AG09309 (cell line): ENCODE data around the gene SNX30.

ENCODE experiments used
- DNase-seq: peaks from one replicate; pipeline ENCODE4 v3.0.0-alpha.2; 2010; ENCODE audit warnings: low read depth
- H3K4me3 ChIP-seq: 2 replicates; pipeline ENCODE4 v1.5.1; 2011; ENCODE audit warnings: mild to moderate bottlenecking, low read depth, low read length, moderate library complexity; ENCODE audit not compliant: control insufficient read depth
- TF ChIP-seq, protein P1 (sequence below): IDR thresholded peaks from 2 replicates; pipeline ENCODE4 v1.5.1; 2011; ENCODE audit warnings: mild to moderate bottlenecking, low read depth, low read length, inconsistent platforms; ENCODE audit not compliant: insufficient read depth, control insufficient read depth; ENCODE audit errors: missing control alignments

SNX30 gene

DNA sequence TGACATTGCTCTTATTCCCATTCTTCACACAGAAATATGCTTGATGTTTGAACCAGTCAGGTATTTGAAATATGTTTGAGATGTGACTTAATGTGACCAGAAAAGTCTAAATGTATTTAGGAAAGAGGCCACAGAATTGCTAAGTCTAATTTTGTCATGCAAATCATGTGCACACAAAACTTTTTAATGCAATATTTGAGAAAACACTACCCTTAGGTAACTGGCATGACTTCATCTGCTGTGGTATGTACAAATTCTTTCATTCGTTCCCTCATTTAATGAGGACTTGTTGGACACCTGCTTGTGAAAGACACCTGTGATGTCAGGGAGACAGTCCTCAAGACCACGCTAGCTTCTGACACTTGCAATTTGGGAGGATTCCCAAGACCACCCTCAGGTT, 161.2 kb downstream of the SNX30 start:
- no peak overlapping the region for H3K4me3 ChIP-seq
- TF ChIP-seq, protein P1, sequence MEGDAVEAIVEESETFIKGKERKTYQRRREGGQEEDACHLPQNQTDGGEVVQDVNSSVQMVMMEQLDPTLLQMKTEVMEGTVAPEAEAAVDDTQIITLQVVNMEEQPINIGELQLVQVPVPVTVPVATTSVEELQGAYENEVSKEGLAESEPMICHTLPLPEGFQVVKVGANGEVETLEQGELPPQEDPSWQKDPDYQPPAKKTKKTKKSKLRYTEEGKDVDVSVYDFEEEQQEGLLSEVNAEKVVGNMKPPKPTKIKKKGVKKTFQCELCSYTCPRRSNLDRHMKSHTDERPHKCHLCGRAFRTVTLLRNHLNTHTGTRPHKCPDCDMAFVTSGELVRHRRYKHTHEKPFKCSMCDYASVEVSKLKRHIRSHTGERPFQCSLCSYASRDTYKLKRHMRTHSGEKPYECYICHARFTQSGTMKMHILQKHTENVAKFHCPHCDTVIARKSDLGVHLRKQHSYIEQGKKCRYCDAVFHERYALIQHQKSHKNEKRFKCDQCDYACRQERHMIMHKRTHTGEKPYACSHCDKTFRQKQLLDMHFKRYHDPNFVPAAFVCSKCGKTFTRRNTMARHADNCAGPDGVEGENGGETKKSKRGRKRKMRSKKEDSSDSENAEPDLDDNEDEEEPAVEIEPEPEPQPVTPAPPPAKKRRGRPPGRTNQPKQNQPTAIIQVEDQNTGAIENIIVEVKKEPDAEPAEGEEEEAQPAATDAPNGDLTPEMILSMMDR, result no peak
- DNase-seq, result no peak

- no peak for DNase-seq
- no peak overlapping the region for H3K4me3 ChIP-seq
- TF ChIP-seq, protein P1, result no peak
Observed at GRCh38 chr9:112912636-112913035, 162.1 kb downstream of the SNX30 start.

DNA sequence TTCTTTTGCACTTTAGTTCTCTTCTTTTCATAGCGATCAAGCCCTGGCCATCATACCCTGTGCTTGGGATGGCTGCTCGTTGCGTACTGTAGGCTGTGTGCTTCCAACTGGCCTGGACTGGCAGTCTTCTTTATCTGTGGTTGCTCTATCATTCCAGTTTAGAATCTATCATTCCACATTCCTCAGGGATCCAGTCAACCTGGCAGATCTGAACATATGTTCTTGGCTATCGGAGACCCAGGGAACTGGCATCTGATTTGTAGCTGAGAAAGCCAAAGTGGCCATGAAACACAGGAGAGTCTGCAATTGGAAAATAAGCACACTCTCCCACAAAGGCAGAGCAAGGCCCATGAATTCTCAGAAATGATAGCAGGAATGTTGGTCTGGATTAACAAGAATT, 162.8 kb downstream of the SNX30 start:
- DNase-seq, result no peak
- TF ChIP-seq, protein P1, result no peak
- no peak overlapping the region for H3K4me3 ChIP-seq

DNA sequence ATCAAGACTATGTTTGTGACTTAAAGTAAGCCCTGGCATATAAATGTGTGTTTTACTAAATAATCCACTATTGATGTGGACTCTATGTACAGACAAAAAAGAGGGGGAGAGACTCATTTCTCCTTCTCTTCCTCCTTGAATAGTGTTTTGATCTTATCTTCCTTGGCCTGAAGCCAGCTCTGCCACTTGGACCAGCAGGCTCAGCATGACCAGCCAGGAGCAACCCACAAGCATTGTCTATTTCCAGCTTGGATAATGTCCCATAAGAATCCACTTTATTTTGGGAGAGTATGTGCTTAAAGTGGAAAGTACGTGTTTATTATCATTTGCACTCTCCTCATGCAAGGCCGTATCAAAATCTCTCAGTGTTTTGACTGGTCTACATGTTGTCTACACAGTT, 164.0 kb downstream of the SNX30 start:
- no peak overlapping the region for H3K4me3 ChIP-seq
- DNase-seq, result no peak
- TF ChIP-seq, protein P1, result no peak

- DNase-seq, result no peak
- no peak overlapping the region for H3K4me3 ChIP-seq
- TF ChIP-seq, protein P1, result no peak
Observed at GRCh38 chr9:112917047-112917986, 166.8 kb downstream of the SNX30 start.

- DNase-seq, result no peak
- TF ChIP-seq, protein P1, result no peak
- no peak overlapping the region for H3K4me3 ChIP-seq
Observed at GRCh38 chr9:112917987-112918362, 167.4 kb downstream of the SNX30 start.
